ENCODE results near the gene SH2D6.

Gene SH2D6

GRCh38 chr2:85421260-85422071 lies 3.0 kb downstream of the SH2D6 start:
- no peak for DNase-seq (ENCODE audit: low read depth in 2 of 2)

- DNase-seq (ENCODE audit: low read depth in 2 of 2): no peak
Measured at GRCh38 chr2:85422072-85422457, 3.6 kb downstream of the SH2D6 start.

- DNase-seq (ENCODE audit: low read depth in 2 of 2): no peak
Measured at GRCh38 chr2:85423525-85423924, 5.0 kb downstream of the SH2D6 start.

GRCh38 chr2:85425588-85425987 lies 7.1 kb downstream of the SH2D6 start:
- no peak for DNase-seq (ENCODE audit: low read depth in 2 of 2)

GRCh38 chr2:85427300-85427835 lies 8.9 kb downstream of the SH2D6 start:
- DNase-seq (ENCODE audit: low read depth in 2 of 2): no peak

- DNase-seq (ENCODE audit: low read depth in 2 of 2): no peak
Measured at GRCh38 chr2:85428343-85428881, 9.9 kb downstream of the SH2D6 start.

- no peak for DNase-seq (ENCODE audit: low read depth in 2 of 2)
Measured at GRCh38 chr2:85429213-85429923, 10.9 kb downstream of the SH2D6 start.

- no peak for DNase-seq (ENCODE audit: low read depth in 2 of 2)
Measured at GRCh38 chr2:85429924-85430289, 11.4 kb downstream of the SH2D6 start.

- DNase-seq (ENCODE audit: low read depth in 2 of 2): no peak
Measured at GRCh38 chr2:85430752-85431569, 12.4 kb downstream of the SH2D6 start.

GRCh38 chr2:85431570-85432205 lies 13.2 kb downstream of the SH2D6 start:
- no peak for DNase-seq (ENCODE audit: low read depth in 2 of 2)

- no peak for DNase-seq (ENCODE audit: low read depth in 2 of 2)
Measured at GRCh38 chr2:85433511-85434089, 15.1 kb downstream of the SH2D6 start.

GRCh38 chr2:85434696-85435095 lies 16.2 kb downstream of the SH2D6 start:
- no peak for DNase-seq (ENCODE audit: low read depth in 2 of 2)

- no peak for DNase-seq (ENCODE audit: low read depth in 2 of 2)
Measured at GRCh38 chr2:85435220-85435958, 16.9 kb downstream of the SH2D6 start.

GRCh38 chr2:85435981-85436835 lies 17.7 kb downstream of the SH2D6 start:
- DNase-seq (ENCODE audit: low read depth in 2 of 2): no peak

- DNase-seq (ENCODE audit: low read depth in 2 of 2): no peak
Measured at GRCh38 chr2:85436836-85437487, 18.4 kb downstream of the SH2D6 start.

- no peak for DNase-seq (ENCODE audit: low read depth in 2 of 2)
Measured at GRCh38 chr2:85437488-85438200, 19.1 kb downstream of the SH2D6 start.

GRCh38 chr2:85438201-85439024 lies 19.9 kb downstream of the SH2D6 start:
- DNase-seq (ENCODE audit: low read depth in 2 of 2): no peak
